Measurements from ENCODE around the gene SLC10A1.
"Not testable (repeated sequence)": the region's sequence is repeated elsewhere in the genome, so short reads cannot be mapped to it uniquely, and the experiment has no call there.

SLC10A1 gene

DNA sequence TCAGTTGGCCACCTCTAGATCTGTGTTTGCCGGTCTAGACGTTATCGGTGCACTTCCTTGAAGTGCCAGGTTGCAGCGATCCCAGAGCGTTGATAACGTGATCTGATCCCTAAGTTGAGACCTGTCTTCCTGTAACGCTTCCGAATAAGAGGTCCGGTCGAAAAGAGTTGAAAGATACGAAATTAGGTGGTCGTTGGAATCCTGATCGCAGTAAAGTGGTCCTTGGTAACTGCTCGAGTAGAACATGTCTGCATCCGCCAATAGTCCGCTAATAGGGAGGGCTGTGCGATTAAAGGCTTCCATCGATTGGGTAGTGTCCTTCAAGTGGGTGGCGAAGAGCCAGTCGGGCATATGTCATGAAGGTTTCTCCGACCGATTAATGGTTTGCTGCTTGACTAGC is 27.4 kb downstream of the SLC10A1 start:
- no peak for DNase-seq

- DNase-seq, result no peak
Measured at GRCh38 chr14:69768873-69769272, 28.2 kb downstream of the SLC10A1 start.

DNA sequence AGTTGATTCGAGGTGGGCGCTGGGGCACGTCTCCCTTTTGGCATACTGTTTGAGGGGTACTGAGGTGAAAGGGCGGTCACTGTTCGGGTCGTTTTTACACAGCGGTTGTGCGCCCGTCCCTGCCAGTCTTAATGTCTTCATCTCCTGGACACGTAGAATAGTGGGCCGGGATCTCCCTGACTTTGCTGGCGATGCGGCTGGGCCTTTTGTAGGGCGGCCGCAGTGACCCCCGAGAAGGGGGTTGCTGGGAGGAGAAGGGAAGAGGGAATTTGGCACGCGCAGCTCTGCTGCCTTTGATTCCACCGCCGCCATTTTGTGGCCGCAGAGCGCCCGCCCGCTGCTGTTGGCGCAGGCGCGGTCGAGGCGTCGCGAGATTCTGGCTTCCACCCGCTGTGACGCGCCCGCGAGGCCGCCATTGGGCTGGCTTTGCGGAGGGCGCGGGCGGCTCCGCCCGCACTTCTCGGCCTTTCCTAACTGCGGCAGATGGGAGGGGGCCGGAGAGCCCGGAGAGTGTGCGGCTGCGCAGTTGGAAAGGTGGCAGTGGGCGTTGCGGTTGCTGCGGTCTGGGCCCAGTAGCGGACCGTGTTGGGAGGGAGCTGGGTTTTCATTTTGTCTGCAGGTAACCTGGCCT is 29.6 kb downstream of the SLC10A1 start:
- peak; percentile 92 for DNase-seq

- peak; percentile 88 for DNase-seq
Measured at GRCh38 chr14:69766984-69767368, 30.1 kb downstream of the SLC10A1 start, which contains the start of gene SRSF5. TSS of gene SRSF5 (plus strand) at chr14:69767142. CDS start at chr14:69768157, 1,015 bp downstream.

DNA sequence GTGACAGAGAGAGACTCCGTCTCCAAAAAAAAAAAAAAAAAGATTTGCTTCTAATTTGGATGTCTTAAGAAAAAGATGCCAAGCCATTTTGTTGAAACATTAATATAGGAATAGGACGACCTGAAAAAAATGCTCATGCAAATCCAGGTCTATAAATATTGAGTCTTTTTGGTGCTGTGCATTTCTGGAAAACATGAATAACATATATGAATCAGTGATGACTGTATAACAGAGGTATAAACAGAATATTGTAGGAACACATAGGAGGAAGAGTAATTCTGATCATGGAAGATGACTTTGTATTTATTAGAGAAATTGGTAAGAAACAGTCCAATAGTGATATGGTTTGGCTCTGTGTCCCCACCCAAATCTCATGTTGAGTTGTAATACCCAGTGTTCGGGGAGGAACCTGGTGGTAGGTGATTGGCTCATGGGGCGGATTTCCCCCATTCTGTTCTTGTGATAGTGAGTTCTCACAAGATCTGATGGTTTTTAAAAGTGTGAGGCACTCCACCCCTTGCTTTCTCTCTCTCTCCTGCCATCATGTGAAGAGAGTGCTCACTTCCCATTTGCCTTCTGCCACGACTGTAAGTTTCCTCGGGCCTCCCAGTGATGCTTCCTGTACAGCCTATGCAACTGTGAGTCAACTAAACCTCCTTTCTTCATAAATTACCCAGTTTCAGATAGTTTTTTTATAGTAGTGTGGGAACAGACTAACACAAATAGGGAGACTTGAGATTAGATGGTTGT is 33.1 kb downstream of the SLC10A1 start:
- no peak for DNase-seq

GRCh38 chr14:69760810-69761209 is 36.2 kb downstream of the SLC10A1 start:
- DNase-seq, result no peak

DNA sequence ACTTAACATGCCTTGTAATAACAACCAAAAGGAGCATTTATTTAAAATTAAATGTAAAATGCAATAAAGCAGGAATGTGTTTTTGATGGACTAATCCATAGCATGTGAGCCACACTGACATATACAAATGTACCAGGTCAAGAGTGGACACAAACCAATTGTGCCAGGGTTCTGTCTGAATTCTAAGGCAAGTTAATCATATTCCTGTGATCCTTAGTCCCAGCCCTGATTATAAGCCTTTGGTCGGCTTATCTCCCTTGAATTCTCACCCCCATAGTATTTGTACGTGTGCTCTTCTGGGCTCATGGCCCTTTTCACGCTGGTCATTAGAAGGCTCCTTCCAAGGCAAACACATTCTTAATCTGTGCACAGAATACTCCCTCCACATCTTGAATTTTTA is 40.7 kb downstream of the SLC10A1 start:
- DNase-seq, result no peak

DNA sequence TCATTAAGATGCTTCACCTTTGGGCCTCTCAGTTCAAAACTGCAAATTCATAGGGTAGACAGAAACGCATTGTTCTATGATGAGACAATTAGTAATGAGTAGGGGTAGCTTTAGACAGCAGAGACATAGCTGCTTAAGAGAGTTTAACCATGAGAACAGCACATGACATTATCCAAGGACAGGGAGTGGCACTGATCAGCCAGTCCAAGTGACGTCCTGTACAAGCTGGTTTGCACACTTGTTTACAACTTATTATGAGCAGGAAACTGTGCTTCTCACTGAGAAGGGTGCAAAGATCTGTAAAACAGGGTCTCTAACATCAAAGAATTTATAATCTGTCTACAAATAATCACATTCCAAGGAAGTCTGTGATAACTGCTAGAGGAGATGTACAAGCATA is 41.3 kb downstream of the SLC10A1 start:
- no peak for DNase-seq

DNA sequence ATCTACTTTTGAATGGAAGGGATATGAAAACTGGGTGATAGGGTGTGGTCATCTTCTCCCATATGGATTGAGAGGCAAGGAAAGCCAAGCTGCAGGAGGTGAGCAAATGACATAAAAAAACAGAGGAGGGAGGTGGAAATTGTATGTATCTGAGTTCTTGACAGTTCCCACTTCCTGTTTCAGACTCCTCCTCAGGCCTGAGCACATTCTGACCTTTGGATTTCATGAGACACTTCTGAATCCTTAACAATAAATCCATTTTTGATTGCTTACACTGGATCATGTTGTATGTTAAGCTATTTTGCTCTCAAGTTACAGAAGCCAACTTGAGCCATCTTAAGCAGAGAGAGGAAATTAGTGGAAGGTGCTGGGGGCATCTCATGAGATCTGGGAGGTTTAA is 41.7 kb downstream of the SLC10A1 start:
- DNase-seq, result no peak

- DNase-seq, result no peak
Measured at GRCh38 chr14:69754487-69754886, 42.6 kb downstream of the SLC10A1 start.

DNA sequence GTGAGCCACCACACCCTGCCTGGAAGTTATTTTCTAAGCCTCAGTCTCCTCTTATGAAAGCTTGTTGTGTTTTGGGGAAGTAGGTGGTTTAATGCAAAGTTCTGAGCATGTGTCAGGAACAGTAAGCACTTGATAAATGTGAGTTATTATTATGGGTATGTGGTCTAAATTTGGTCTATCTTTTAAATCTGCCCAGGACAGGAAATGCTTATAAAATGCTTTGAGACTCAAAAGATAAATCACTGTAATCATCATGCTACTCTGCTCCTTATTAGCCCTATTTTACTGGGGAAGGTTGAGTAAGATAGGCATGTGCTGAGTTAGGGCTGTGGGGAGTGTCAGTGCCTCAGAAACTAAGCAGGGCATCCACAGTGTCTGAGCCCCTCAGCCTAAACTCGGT is 43.2 kb downstream of the SLC10A1 start:
- no peak for DNase-seq

DNA sequence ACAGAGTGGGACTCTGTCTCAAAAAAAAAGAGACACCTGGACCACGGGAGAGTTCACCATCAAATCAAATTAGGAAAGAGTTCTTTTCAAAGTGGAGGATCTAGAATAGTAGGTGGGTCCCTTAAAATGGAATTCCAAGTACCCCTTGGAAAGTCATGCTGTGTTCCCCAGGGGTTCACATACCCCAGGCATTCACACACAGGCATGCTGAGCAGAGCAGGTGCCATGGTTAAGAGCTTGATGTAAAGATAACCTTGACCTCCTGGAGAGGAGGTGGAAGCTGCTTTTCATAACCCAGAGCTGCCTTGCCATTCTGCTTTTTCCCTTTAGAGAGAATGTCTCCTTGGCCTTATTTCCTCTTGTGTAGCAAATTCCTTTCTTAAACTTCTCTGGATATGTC is 44.3 kb downstream of the SLC10A1 start:
- DNase-seq, result no peak

GRCh38 chr14:69750495-69750894 is 46.5 kb downstream of the SLC10A1 start:
- DNase-seq, result no peak

- no peak for DNase-seq
Measured at GRCh38 chr14:69749956-69750355, 47.1 kb downstream of the SLC10A1 start.

DNA sequence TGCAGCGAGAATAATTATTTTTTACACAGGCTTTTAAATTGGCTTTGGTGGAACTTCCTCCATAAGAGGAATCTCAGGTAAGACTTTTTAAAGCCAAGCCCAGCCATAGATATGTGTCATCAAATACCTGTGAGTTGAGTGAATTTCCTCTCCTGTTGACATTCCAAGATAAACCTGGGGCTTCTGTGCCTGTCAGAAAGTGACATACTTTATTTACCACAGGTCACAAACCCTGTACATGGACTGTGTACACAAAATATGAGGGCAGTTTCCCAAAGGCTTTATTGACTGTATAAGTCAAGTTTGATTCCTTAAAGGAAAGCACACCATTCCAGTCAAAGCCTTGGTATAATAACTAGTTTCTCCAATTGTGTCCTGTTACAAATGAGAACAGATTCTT is 56.0 kb downstream of the SLC10A1 start:
- no peak for DNase-seq

DNA sequence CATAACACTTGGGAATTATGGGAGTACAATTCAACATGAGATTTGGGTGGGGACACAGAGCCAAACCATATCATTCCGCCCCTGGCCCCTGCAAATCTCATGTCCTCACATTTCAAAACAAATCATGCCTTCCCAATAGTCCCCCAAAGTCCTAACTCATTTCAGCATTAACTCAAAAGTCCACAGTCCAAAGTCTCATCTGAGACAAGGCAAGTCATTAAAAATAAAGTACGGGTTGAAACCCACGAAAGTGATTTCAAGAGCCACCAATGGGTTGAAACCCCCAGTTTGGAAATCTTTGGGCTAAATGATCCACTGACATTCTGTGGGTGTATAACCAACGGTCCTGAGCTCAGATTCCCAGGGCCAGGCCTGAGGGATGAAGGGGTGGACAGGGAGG is 60.6 kb downstream of the SLC10A1 start:
- not testable (repeated sequence) for DNase-seq

DNA sequence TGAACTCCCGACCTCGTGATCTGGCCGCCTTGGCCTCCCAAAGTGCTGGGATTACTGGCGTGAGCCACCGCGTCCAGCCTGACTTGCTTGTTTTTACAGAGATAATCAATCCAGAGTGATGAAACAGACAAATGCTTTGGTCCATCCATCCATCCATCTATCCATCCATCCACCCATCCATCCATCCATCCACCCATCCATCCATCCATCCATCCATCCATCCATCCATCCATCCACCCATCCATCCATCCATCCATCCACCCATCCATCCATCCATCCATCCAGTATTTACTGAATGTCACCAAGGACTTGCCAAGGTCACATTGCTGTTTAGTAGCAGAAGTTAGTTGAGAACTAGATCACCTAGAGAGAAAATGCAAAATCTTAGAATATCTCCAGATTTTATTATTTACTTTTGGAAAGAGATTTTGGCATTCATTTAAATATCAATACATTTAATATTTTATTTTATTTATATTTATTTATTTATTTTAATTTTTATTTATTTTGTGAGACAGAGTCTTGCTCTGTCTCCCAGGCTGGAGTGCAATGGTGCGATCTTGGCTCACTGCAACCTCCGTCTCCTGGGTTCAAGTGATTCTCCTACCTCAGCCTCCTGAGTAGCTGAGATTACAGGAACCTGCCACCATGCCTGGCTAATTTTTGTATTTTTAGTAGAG is 65.0 kb downstream of the SLC10A1 start:
- not testable (repeated sequence) for DNase-seq

DNA sequence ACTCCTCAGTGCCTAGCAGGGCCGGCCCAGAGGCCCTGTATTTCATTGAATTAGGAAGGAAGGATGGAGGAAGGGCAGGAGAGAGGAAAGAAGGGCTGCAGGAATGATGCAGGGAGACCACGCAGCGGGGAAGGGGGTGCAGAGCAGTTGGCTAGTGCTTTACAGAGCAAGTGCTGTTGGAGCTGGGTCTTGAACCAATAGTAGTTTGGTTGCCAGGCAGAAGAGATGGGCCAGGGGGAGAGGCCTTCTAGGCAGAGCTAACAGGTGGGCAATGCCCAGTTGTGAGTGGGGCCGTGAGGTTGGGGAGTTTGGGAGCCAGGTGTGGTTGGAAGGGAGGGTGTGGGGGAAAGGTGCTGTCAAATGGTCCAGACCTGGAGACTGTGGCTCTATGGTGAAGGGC is 69.2 kb downstream of the SLC10A1 start:
- no peak for DNase-seq

DNA sequence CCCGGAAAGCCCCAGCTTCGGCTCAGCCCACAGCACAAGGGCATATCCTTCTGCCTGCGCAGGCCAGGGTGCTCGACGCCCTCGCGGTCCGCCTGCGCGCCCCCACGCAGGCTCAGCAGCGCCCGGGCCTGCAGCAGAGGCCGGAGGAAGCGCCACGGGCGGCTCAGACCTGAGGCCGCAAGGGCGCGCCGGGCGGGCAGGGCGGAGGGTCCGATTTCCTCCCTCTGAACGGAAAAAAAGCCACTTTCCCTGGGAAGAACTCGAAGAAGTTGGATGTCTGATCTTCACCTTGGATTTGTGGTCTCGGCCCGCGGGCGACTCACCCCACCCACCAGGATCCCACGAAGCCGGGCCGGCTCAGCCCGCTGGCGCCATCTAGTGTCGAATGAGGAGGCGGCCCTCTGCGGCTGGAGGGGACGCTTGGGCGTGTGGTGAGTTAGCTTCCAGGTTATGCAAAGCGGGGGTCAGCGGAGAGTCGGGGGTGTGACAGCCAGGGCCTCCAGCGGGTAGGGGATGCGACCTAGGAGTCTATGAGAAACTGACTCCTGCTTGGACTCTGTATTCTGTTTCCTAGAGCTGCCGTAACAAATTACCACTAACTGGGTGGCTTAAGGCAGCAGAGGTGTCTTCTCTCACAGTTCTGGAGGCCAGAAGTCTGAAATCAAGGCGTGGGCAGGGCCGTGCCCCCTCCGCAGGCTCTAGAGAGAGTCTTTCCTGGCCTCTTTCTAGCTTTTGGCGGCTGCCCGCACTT is 70.1 kb downstream of the SLC10A1 start:
- peak; percentile 73 for DNase-seq

Measured in NCI-H2227 treated with DMSO at 0.1 percent for 48 hours (cell line).